A549 (cell line): ENCODE data around the gene DIP2C. TPM values are rescaled to one million over a fixed set of nuclear protein-coding genes. Genes with fewer than 3 reads are reported as not detected.

Experiments used
- ATAC-seq, 2 experiments: fragments of 200-7000 bp in 1 of 2; fragments of >200 bp in 1 of 2; cut with Nextera tagmentation in 1 of 2; cut with Tn5 transposase in 1 of 2; 3 replicates each; pipeline versions ENCODE4 v1.8.0 to v1.9.1; 2018 to 2020; ENCODE audit warnings: mild to moderate bottlenecking in 1 of 2, moderate library complexity in 1 of 2
- CTCF ChIA-PET: fragments of 300-600 bp; sonication (Branson Sonifier 250); formaldehyde crosslinking; extraction: SDS; loops from one replicate; lab custom pipeline; 2021; ENCODE audit warnings: antibody characterized with exemption, inconsistent platforms; lab: Yijun Ruan, JAX
- POLR2A ChIA-PET: fragments of 350-600 bp; formaldehyde crosslinking; extraction: SDS; loops from one replicate; lab custom pipeline; 2021; ENCODE audit warnings: antibody characterized with exemption, inconsistent platforms; lab: Yijun Ruan, JAX
- DNase-seq, 2 experiments: peaks; one replicate each; pipeline versions ENCODE4 v3.0.0 to v3.0.0-alpha.2; 2011 to 2016; ENCODE audit warnings: low read depth in 1 of 2, low spot score in 1 of 2
- FAIRE-seq: peaks from 2 replicates; lab custom pipeline; 2011; peaks lifted over from hg19 to GRCh38; lab: Jason Lieb, UNC
- H3K27ac ChIP-seq, 2 experiments: fragments of >200 bp; sonication (Bioruptor Twin); formaldehyde crosslinking; 3 replicates each; pipeline ENCODE4 v1.5.1; 2016 to 2017
- H3K4me1 ChIP-seq: fragments of >200 bp; sonication (Bioruptor Twin); formaldehyde crosslinking; 3 replicates; pipeline ENCODE4 v1.6.1; 2016
- H3K4me2 ChIP-seq: fragments of >200 bp; sonication (Bioruptor Twin); formaldehyde crosslinking; 3 replicates; pipeline ENCODE4 v1.6.1; 2016
- H3K4me3 ChIP-seq: fragments of >200 bp; sonication (Bioruptor Twin); formaldehyde crosslinking; 3 replicates; pipeline ENCODE4 v1.5.1; 2016
- H3K9me3 ChIP-seq: fragments of >200 bp; sonication (Bioruptor Twin); formaldehyde crosslinking; 3 replicates; pipeline ENCODE4 v1.6.1; 2016
- ATOH8 ChIP-seq: fragments of 250-450 bp; sonication (Bioruptor Pico); IDR thresholded peaks from 2 replicates; pipeline ENCODE4 v1.5.0; 2020; ENCODE audit warnings: low read depth, mild to moderate bottlenecking, moderate library complexity
- CBX2 ChIP-seq: fragments of 200-600 bp; sonication (generic); IDR thresholded peaks from 2 replicates; pipeline ENCODE4 v1.6.1; 2016; ENCODE audit warnings: low read depth, mild to moderate bottlenecking, borderline replicate concordance
- CHD2 ChIP-seq: fragments of 150-350 bp; IDR thresholded peaks from 2 replicates; pipeline ENCODE4 v1.6.1; 2014; ENCODE audit warnings: low read length; ENCODE audit not compliant: partially characterized antibody
- EP300 ChIP-seq, 2 experiments: fragments of >200 bp; sonication (Bioruptor Twin); formaldehyde crosslinking; IDR thresholded peaks; 2 replicates in 1 of 2; 3 replicates in 1 of 2; pipeline ENCODE4 v1.6.1; 2016 to 2017
- FOXS1 ChIP-seq: fragments of 250-450 bp; sonication (Bioruptor Pico); IDR thresholded peaks from 2 replicates; pipeline ENCODE4 v1.5.0; 2020; ENCODE audit warnings: mild to moderate bottlenecking, moderate library complexity
- HMGXB4 ChIP-seq: fragments of 250-450 bp; sonication (Bioruptor Pico); IDR thresholded peaks from 2 replicates; pipeline ENCODE4 v1.5.0; 2021; ENCODE audit warnings: mild to moderate bottlenecking, moderate library complexity, borderline replicate concordance
- HOXB13 ChIP-seq: fragments of 250-450 bp; sonication (Bioruptor Pico); IDR thresholded peaks from 2 replicates; pipeline ENCODE4 v1.5.0; 2020; ENCODE audit warnings: low read depth, mild to moderate bottlenecking, moderate library complexity
- HOXB5 ChIP-seq: fragments of 250-450 bp; sonication (Bioruptor Pico); IDR thresholded peaks from 2 replicates; pipeline ENCODE4 v1.5.0; 2020; ENCODE audit warnings: mild to moderate bottlenecking, moderate library complexity
- KDM1A ChIP-seq: fragments of 200-600 bp; sonication (generic); IDR thresholded peaks from 2 replicates; pipeline ENCODE4 v1.6.1; 2016; ENCODE audit warnings: low read depth, mild to moderate bottlenecking
- MAX ChIP-seq: IDR thresholded peaks from 2 replicates; pipeline ENCODE4 v1.6.1; 2012
- MYC ChIP-seq: IDR thresholded peaks from 2 replicates; pipeline ENCODE4 v1.6.1; 2012; ENCODE audit warnings: mild to moderate bottlenecking, inconsistent platforms, low read length, improper control_type of control experiment, borderline replicate concordance
- NPAS2 ChIP-seq: fragments of 250-450 bp; sonication (Bioruptor Pico); IDR thresholded peaks from 2 replicates; pipeline ENCODE4 v1.8.0; 2022; ENCODE audit warnings: mild to moderate bottlenecking, moderate library complexity, borderline replicate concordance
- PHF8 ChIP-seq: fragments of 200-600 bp; sonication (generic); IDR thresholded peaks from 2 replicates; pipeline ENCODE4 v1.6.1; 2016; ENCODE audit warnings: low read depth, mild to moderate bottlenecking, antibody characterized with exemption, moderate library complexity, borderline replicate concordance
- REST ChIP-seq: fragments of 200-600 bp; sonication (generic); IDR thresholded peaks from 2 replicates; pipeline ENCODE4 v1.6.1; 2016; ENCODE audit warnings: antibody characterized with exemption, mild to moderate bottlenecking, moderate library complexity
- RFX5 ChIP-seq: fragments of 450-650 bp; IDR thresholded peaks from 2 replicates; pipeline ENCODE4 v1.7.1; 2014; ENCODE audit warnings: antibody characterized with exemption, mild to moderate bottlenecking, moderate library complexity
- RNF2 ChIP-seq: fragments of 200-600 bp; sonication (generic); IDR thresholded peaks from 2 replicates; pipeline ENCODE4 v1.6.1; 2016; ENCODE audit warnings: low read depth, mild to moderate bottlenecking, antibody characterized with exemption, moderate library complexity, borderline replicate concordance
- SMC3 ChIP-seq: fragments of >200 bp; sonication (Bioruptor Twin); formaldehyde crosslinking; IDR thresholded peaks from 3 replicates; pipeline ENCODE4 v1.6.1; 2018; ENCODE audit warnings: inconsistent platforms
- SREBF2 ChIP-seq: fragments of 450-650 bp; IDR thresholded peaks from 2 replicates; pipeline ENCODE4 v1.6.1; 2014; ENCODE audit warnings: mild to moderate bottlenecking, moderate library complexity
- USF2 ChIP-seq: fragments of 450-650 bp; IDR thresholded peaks from 2 replicates; pipeline ENCODE4 v1.6.1; 2014; ENCODE audit warnings: antibody characterized with exemption
- ZC3H11A ChIP-seq: fragments of 450-650 bp; IDR thresholded peaks from 2 replicates; pipeline ENCODE4 v1.6.1; 2014; ENCODE audit warnings: antibody characterized with exemption, mild to moderate bottlenecking
- ZNF302 ChIP-seq: fragments of 250-450 bp; sonication (Bioruptor Pico); IDR thresholded peaks from 2 replicates; pipeline ENCODE4 v1.9.0; 2021; ENCODE audit warnings: inconsistent platforms, mild to moderate bottlenecking, moderate library complexity
- ZSCAN20 ChIP-seq: fragments of 250-450 bp; sonication (Bioruptor Pico); IDR thresholded peaks from 2 replicates; pipeline ENCODE4 v1.8.0; 2022; ENCODE audit warnings: mild to moderate bottlenecking, moderate library complexity
- WGBS: methylation state at CpG from one replicate; pipeline ENCODE4 v1.1.6; 2017; ENCODE audit errors: missing lambda C conversion rate; 5-methylcytosine and 5-hydroxymethylcytosine counted together
- polyA plus RNA-seq, 4 experiments: library from polyadenylated mRNA; depleted of rRNA in 3 of 4; stranded (reverse); fragments of >200 nt; fragmentation: RNase III in 1 of 4; extraction: RNeasy Plus Mini Kit Qiagen cat#74134 plus additional on column Dnase treatment in 1 of 4; gene quantifications; 2 replicates in 3 of 4; 3 replicates in 1 of 4; pipeline ENCODE4 v1.2.3, GENCODE V29; 2011 to 2017

Gene DIP2C
- polyA plus RNA-seq, 2 of the 4 experiments (the other 2 are of a cell fraction): 3.7 to 5.0 TPM

GRCh38 chr10:595473-595872 lies 94.0 kb downstream of the DIP2C start:
- no peaks in the 10 kb centered on the region for H3K4me1 ChIP-seq
- no peak overlapping the region for H3K4me3 ChIP-seq
- ChIA-PET CTCF (no interaction called here), POLR2A (no interaction called here)
- H3K9me3 ChIP-seq: no peaks in the 10 kb centered on the region
- FAIRE-seq (no peak), DNase-seq (no peak), ATAC-seq (no peak)
- TF ChIP-seq MAX (no peak), HOXB5 (CRISPR knock-in tag) (no peak), HOXB13 (CRISPR knock-in tag) (no peak), FOXS1 (CRISPR knock-in tag) (no peak), PHF8 (no peak)
- no peak overlapping the region for H3K4me2 ChIP-seq
- no peak overlapping the region for H3K27ac ChIP-seq
- WGBS: 96% methylated on average over 12 of the region's 12 CpGs

GRCh38 chr10:594584-595270 lies 94.7 kb downstream of the DIP2C start:
- FAIRE-seq (no peak), ATAC-seq (no peak), DNase-seq (no peak)
- no peak overlapping the region for H3K4me2 ChIP-seq
- H3K4me1 ChIP-seq: no peaks in the 10 kb centered on the region
- H3K27ac ChIP-seq: no peak overlapping the region
- TF ChIP-seq SMC3 (no peak), NPAS2 (CRISPR knock-in tag) (no peak), ATOH8 (CRISPR knock-in tag) (no peak), ZSCAN20 (CRISPR knock-in tag) (no peak), KDM1A (no peak)
- 89% methylated on average over 28 of the region's 28 CpGs for WGBS
- H3K4me3 ChIP-seq: no peak overlapping the region
- H3K9me3 ChIP-seq: no peaks in the 10 kb centered on the region
- POLR2A ChIA-PET: no interaction called here
- CTCF ChIA-PET: no interaction called here

GRCh38 chr10:593901-594457 lies 95.5 kb downstream of the DIP2C start:
- ChIA-PET POLR2A (no interaction called here), CTCF (interaction anchor here (0.5 to 0.9 kb wide), 2 partner anchors 18 to 219 kb away, joined by 3 to 6 read pairs; no protein-coding TSS in a partner anchor)
- no peaks in the 10 kb centered on the region for H3K4me1 ChIP-seq
- no peak for TF ChIP-seq SREBF2
- no peak for TF ChIP-seq ZC3H11A
- no peak for TF ChIP-seq HOXB5 (CRISPR knock-in tag)
- no peak for TF ChIP-seq ZNF302 (CRISPR knock-in tag)
- no peak for TF ChIP-seq USF2
- TF ChIP-seq RNF2: no peak
- H3K4me2 ChIP-seq: no peak overlapping the region
- WGBS: 80% methylated on average over 16 of the region's 17 CpGs
- DNase-seq (no peak), ATAC-seq (no peak), FAIRE-seq (no peak)
- H3K4me3 ChIP-seq: no peak overlapping the region
- no peaks in the 10 kb centered on the region for H3K9me3 ChIP-seq
- no peak overlapping the region for H3K27ac ChIP-seq

GRCh38 chr10:593421-593820 lies 96.0 kb downstream of the DIP2C start:
- 84% methylated on average over 11 of the region's 15 CpGs for WGBS
- DNase-seq: no peak
- ChIA-PET CTCF (interaction anchor here (0.5 to 0.9 kb wide), 2 partner anchors 18 to 220 kb away, joined by 3 to 6 read pairs; no protein-coding TSS in a partner anchor), POLR2A (no interaction called here)
- no peaks in the 10 kb centered on the region for H3K9me3 ChIP-seq
- FAIRE-seq: no peak
- H3K4me2 ChIP-seq: no peak overlapping the region
- no peak overlapping the region for H3K27ac ChIP-seq
- H3K4me1 ChIP-seq: no peaks in the 10 kb centered on the region
- no peak for ATAC-seq
- H3K4me3 ChIP-seq: no peak overlapping the region
- TF ChIP-seq REST (no peak), CBX2 (no peak), CHD2 (no peak), MYC (no peak), HMGXB4 (CRISPR knock-in tag) (no peak), RFX5 (no peak), EP300 (IDR thresholded peaks at IDR 0.05) (no peak)
